Astrocyte of the spinal cord (primary cell): ENCODE data around the gene TJP2.

ENCODE experiments used
- DNase-seq: peaks from one replicate; pipeline ENCODE4 v3.0.0; 2011; ENCODE audit warnings: low read depth, low spot score
- H3K4me3 ChIP-seq: 2 replicates; pipeline ENCODE4 v1.5.1; 2011; ENCODE audit warnings: low read depth, mild to moderate bottlenecking, low read length, moderate library complexity
- in situ Hi-C: cut with HindIII; loops from 2 replicates; pipeline ENCODE4 v1.10.0; 2017; ENCODE audit warnings: low sequenced_read_pairs
- TF ChIP-seq, protein P1 (sequence below): IDR thresholded peaks from 2 replicates; pipeline ENCODE4 v1.5.1; 2012; ENCODE audit warnings: low read depth, mild to moderate bottlenecking, low read length, inconsistent platforms

Gene TJP2

GRCh38 chr9:69223605-69224004 is 49.5 kb downstream of the TJP2 start:
- no peak overlapping the region for H3K4me3 ChIP-seq
- in situ Hi-C loops = no loop called here
- peak; percentile 70 for DNase-seq
- TF ChIP-seq, protein P1, sequence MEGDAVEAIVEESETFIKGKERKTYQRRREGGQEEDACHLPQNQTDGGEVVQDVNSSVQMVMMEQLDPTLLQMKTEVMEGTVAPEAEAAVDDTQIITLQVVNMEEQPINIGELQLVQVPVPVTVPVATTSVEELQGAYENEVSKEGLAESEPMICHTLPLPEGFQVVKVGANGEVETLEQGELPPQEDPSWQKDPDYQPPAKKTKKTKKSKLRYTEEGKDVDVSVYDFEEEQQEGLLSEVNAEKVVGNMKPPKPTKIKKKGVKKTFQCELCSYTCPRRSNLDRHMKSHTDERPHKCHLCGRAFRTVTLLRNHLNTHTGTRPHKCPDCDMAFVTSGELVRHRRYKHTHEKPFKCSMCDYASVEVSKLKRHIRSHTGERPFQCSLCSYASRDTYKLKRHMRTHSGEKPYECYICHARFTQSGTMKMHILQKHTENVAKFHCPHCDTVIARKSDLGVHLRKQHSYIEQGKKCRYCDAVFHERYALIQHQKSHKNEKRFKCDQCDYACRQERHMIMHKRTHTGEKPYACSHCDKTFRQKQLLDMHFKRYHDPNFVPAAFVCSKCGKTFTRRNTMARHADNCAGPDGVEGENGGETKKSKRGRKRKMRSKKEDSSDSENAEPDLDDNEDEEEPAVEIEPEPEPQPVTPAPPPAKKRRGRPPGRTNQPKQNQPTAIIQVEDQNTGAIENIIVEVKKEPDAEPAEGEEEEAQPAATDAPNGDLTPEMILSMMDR = peak; percentile 93

- no peak for DNase-seq
- in situ Hi-C loops = no loop called here
- no peak overlapping the region for H3K4me3 ChIP-seq
- TF ChIP-seq, protein P1 = no peak
Measured at GRCh38 chr9:69229367-69229766, 55.3 kb downstream of the TJP2 start.

GRCh38 chr9:69232135-69232534 is 58.1 kb downstream of the TJP2 start:
- in situ Hi-C loops = no loop called here
- TF ChIP-seq, protein P1 = no peak
- no peak overlapping the region for H3K4me3 ChIP-seq
- no peak for DNase-seq

DNA sequence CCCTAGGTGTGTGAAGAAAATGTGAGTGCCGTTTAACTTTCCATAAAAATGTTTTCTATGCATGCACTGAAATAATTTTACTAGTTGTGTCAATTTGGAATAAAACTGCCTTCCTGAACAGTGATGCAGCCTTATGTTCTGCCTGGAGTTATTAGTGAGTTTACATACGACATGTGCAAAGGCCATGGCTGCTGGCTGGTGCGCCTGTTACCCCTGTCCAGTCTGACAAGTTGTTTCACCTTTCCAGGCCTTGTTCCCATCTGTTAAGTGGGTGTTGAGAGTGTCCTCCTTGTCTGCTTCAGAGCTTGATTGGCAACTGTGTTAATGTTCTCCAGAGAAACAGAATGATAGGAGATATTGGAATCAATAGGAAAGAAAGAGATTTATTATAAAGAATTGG is 60.6 kb downstream of the TJP2 start:
- in situ Hi-C loops = no loop called here
- TF ChIP-seq, protein P1 = no peak
- H3K4me3 ChIP-seq = no peak overlapping the region
- no peak for DNase-seq

GRCh38 chr9:69236188-69236587 is 62.1 kb downstream of the TJP2 start:
- no peak overlapping the region for H3K4me3 ChIP-seq
- TF ChIP-seq, protein P1 = no peak
- in situ Hi-C loops = no loop called here
- DNase-seq = no peak

GRCh38 chr9:69237702-69238295 is 63.7 kb downstream of the TJP2 start:
- in situ Hi-C loops = no loop called here
- no peak for DNase-seq
- no peak overlapping the region for H3K4me3 ChIP-seq
- TF ChIP-seq, protein P1 = no peak

- H3K4me3 ChIP-seq = no peak overlapping the region
- no peak for DNase-seq
- in situ Hi-C loops = no loop called here
- TF ChIP-seq, protein P1 = no peak
Measured at GRCh38 chr9:69243116-69243515, 69.0 kb downstream of the TJP2 start.
